IMR-90 (cell line): Measurements from ENCODE around the gene ARID4B. TPM values are rescaled to one million over a fixed set of nuclear protein-coding genes. Genes with fewer than 3 reads are reported as not detected.

Experiments
- ATAC-seq: fragments of 200-7000 bp; cut with Tn5 transposase; 2 replicates; pipeline ENCODE4 v1.9.1; 2020; ENCODE audit warnings: low read depth, mild to moderate bottlenecking, moderate library complexity
- BruUV-seq: library from RNA; stranded (reverse); fragments of 400-500 nt; replicated peaks from 2 replicates; lab custom pipeline; 2021; lab: Mats Ljungman, UMichigan
- CTCF ChIA-PET: fragments of 300-600 bp; formaldehyde crosslinking; extraction: SDS; loops from one replicate; lab custom pipeline; 2021; ENCODE audit warnings: antibody characterized with exemption; lab: Yijun Ruan, JAX
- POLR2A ChIA-PET: fragments of 300-600 bp; sonication (Branson Sonifier 250); formaldehyde crosslinking; loops from one replicate; lab custom pipeline; 2022; ENCODE audit warnings: antibody characterized with exemption; ENCODE audit not compliant: unreplicated experiment; lab: Charles Lee
- DNase-seq: peaks from one replicate; pipeline ENCODE4 v3.0.0; 2013
- H2AFZ ChIP-seq: replicated peaks from 2 replicates; pipeline ENCODE3; 2013; ENCODE audit warnings: low read length, mild to moderate bottlenecking; ENCODE audit not compliant: poor library complexity
- H2AK5ac ChIP-seq: 2 replicates; pipeline ENCODE4 v1.6.1; 2013; ENCODE audit warnings: low read depth, low read length, inconsistent platforms
- H2AK9ac ChIP-seq: replicated peaks from 2 replicates; pipeline ENCODE3; 2013; ENCODE audit warnings: mild to moderate bottlenecking, low read depth, low read length, moderate library complexity; ENCODE audit not compliant: poor library complexity
- H2BK120ac ChIP-seq: 2 replicates; pipeline ENCODE4 v1.6.1; 2013; ENCODE audit warnings: low read depth, low read length, inconsistent platforms
- H2BK15ac ChIP-seq: 3 replicates; pipeline ENCODE4 v1.6.1; 2013; ENCODE audit warnings: low read depth, low read length, inconsistent platforms
- H2BK20ac ChIP-seq: 2 replicates; pipeline ENCODE4 v1.6.1; 2013; ENCODE audit warnings: low read depth, mild to moderate bottlenecking, inconsistent platforms, low read length, moderate library complexity
- H2BK5ac ChIP-seq: 2 replicates; pipeline ENCODE4 v1.6.1; 2013; ENCODE audit warnings: mild to moderate bottlenecking, low read depth, low read length, inconsistent platforms; ENCODE audit not compliant: poor library complexity, severe bottlenecking
- H3K14ac ChIP-seq: replicated peaks from 2 replicates; pipeline ENCODE4 v1.6.1; 2013; ENCODE audit warnings: low read depth, low read length, inconsistent platforms
- H3K18ac ChIP-seq: 2 replicates; pipeline ENCODE4 v1.6.1; 2013; ENCODE audit warnings: low read depth, low read length, control low read depth
- H3K23ac ChIP-seq: 2 replicates; pipeline ENCODE4 v1.6.1; 2013; ENCODE audit warnings: low read depth, low read length, inconsistent platforms
- H3K27ac ChIP-seq: 2 replicates; pipeline ENCODE4 v1.5.1; 2013; ENCODE audit warnings: mild to moderate bottlenecking, control low read depth, low read length; ENCODE audit not compliant: insufficient read depth
- H3K27me3 ChIP-seq: 2 replicates; pipeline ENCODE4 v1.6.1; 2013; ENCODE audit warnings: low read length; ENCODE audit not compliant: control insufficient read depth, insufficient read depth
- H3K36me3 ChIP-seq: 2 replicates; pipeline ENCODE4 v1.6.1; 2013; ENCODE audit warnings: low read length, mixed read lengths; ENCODE audit not compliant: control insufficient read depth, insufficient read depth
- H3K4ac ChIP-seq: 2 replicates; pipeline ENCODE4 v1.6.1; 2013; ENCODE audit warnings: low read depth, low read length, inconsistent platforms
- H3K4me1 ChIP-seq: 2 replicates; pipeline ENCODE4 v1.6.1; 2013; ENCODE audit warnings: low read length, mixed read lengths; ENCODE audit not compliant: control insufficient read depth, insufficient read depth
- H3K4me2 ChIP-seq: 2 replicates; pipeline ENCODE4 v1.6.1; 2013; ENCODE audit warnings: low read depth, mild to moderate bottlenecking, control low read depth, low read length, moderate library complexity
- H3K4me3 ChIP-seq: 2 replicates; pipeline ENCODE4 v1.5.1; 2013; ENCODE audit warnings: low read depth, mild to moderate bottlenecking, control low read depth, low read length, moderate library complexity; ENCODE audit not compliant: insufficient read depth
- H3K56ac ChIP-seq: 2 replicates; pipeline ENCODE4 v1.6.1; 2013; ENCODE audit warnings: low read length, inconsistent platforms; ENCODE audit not compliant: insufficient read depth; ENCODE audit errors: extremely low read depth
- H3K79me1 ChIP-seq, 2 experiments: 2 replicates each; pipeline ENCODE4 v1.6.1; 2013; ENCODE audit warnings: low read length in 2 of 2, inconsistent platforms in 1 of 2, low read depth in 1 of 2
- H3K9ac ChIP-seq: 2 replicates; pipeline ENCODE4 v1.6.1; 2013; ENCODE audit warnings: low read depth, low read length, control low read depth
- H3K9me1 ChIP-seq: 2 replicates; pipeline ENCODE4 v1.6.1; 2013; ENCODE audit warnings: low read length, inconsistent platforms; ENCODE audit not compliant: insufficient read depth
- H3K9me3 ChIP-seq: 2 replicates; pipeline ENCODE4 v1.6.1; 2013; ENCODE audit warnings: low read length; ENCODE audit not compliant: control insufficient read depth, insufficient read depth
- H4K20me1 ChIP-seq: 2 replicates; pipeline ENCODE4 v1.6.1; 2013; ENCODE audit warnings: low read length, inconsistent platforms; ENCODE audit not compliant: insufficient read depth
- H4K5ac ChIP-seq: 2 replicates; pipeline ENCODE4 v1.6.1; 2013; ENCODE audit warnings: mild to moderate bottlenecking, low read depth, low read length, control low read depth
- H4K8ac ChIP-seq, 2 experiments: 2 replicates each; pipeline ENCODE4 v1.6.1; 2013; ENCODE audit warnings: low read depth in 2 of 2, low read length in 2 of 2, control low read depth in 1 of 2, inconsistent platforms in 1 of 2
- H4K91ac ChIP-seq: 2 replicates; pipeline ENCODE4 v1.6.1; 2013; ENCODE audit warnings: low read depth, low read length, inconsistent platforms; ENCODE audit not compliant: insufficient read depth
- BHLHE40 ChIP-seq: fragments of 150-350 bp; IDR thresholded peaks from 2 replicates; pipeline ENCODE4 v1.6.1; 2016; ENCODE audit warnings: mild to moderate bottlenecking, low read depth, low read length
- CHD1 ChIP-seq: IDR thresholded peaks from 2 replicates; pipeline ENCODE4 v1.6.1; 2012; ENCODE audit warnings: low read depth, low read length, improper control_type of control experiment
- FOS ChIP-seq: fragments of 150-350 bp; IDR thresholded peaks from 2 replicates; pipeline ENCODE4 v1.6.1; 2016; ENCODE audit warnings: low read depth, low read length
- MAFK ChIP-seq: IDR thresholded peaks from 2 replicates; pipeline ENCODE4 v1.6.1; 2012; ENCODE audit warnings: low read depth, low read length, improper control_type of control experiment
- MXI1 ChIP-seq: IDR thresholded peaks from 2 replicates; pipeline ENCODE4 v1.6.1; 2012; ENCODE audit warnings: low read depth, mild to moderate bottlenecking, low read length, moderate library complexity, borderline replicate concordance
- NFE2L2 ChIP-seq: fragments of 150-350 bp; IDR thresholded peaks from 2 replicates; pipeline ENCODE4 v1.6.1; 2016; ENCODE audit warnings: low read depth, mild to moderate bottlenecking, low read length
- RCOR1 ChIP-seq: IDR thresholded peaks from 2 replicates; pipeline ENCODE4 v1.6.1; 2012; ENCODE audit warnings: mild to moderate bottlenecking, low read length, improper control_type of control experiment; ENCODE audit not compliant: insufficient replicate concordance
- RFX5 ChIP-seq: IDR thresholded peaks from 2 replicates; pipeline ENCODE4 v1.8.0; 2012; ENCODE audit warnings: low read depth, mild to moderate bottlenecking, low read length, moderate library complexity
- WGBS, 2 experiments: methylation state at CpG; one replicate each; pipeline versions ENCODE4 v1.1.5 to v1.1.7; 2013; ENCODE audit warnings: missing lambda C conversion rate in 2 of 2; ENCODE audit not compliant: insufficient read length in 1 of 2; ENCODE audit errors: extremely low coverage in 2 of 2; 5-methylcytosine and 5-hydroxymethylcytosine counted together
- dilution Hi-C: fragments of 300-500 bp; cut with HindIII; formaldehyde crosslinking; loops from one replicate; pipeline ENCODE4 v1.14.3; 2018; ENCODE audit warnings: low sequenced_read_pairs; ENCODE audit not compliant: unreplicated experiment
- in situ Hi-C: fragments of 300-500 bp; cut with MboI; formaldehyde crosslinking; loops from 3 replicates; pipeline ENCODE4 v1.14.3; 2019; ENCODE audit warnings: low sequenced_read_pairs, inconsistent platforms, mixed read lengths
- intact Hi-C: fragments of 100-400 bp; cut with micrococcal nuclease; formaldehyde crosslinking; loops from 2 replicates; pipeline ENCODE4 v1.10.0; 2022
- polyA plus RNA-seq, 3 experiments: library from polyadenylated mRNA; depleted of rRNA; stranded (reverse); fragments of >200 nt; gene quantifications; 2 replicates each; pipeline ENCODE4 v1.2.3, GENCODE V29; 2012; ENCODE audit warnings: low replicate concordance in 1 of 3
- total RNA-seq: library from RNA; depleted of rRNA; stranded (reverse); fragments of >200 nt; gene quantifications from 2 replicates; pipeline ENCODE4 v1.2.3, GENCODE V29; 2012
- TF ChIP-seq, protein P1 (sequence below): fragments of 150-350 bp; IDR thresholded peaks from 2 replicates; pipeline ENCODE4 v1.6.1; 2016; ENCODE audit warnings: low read depth, mild to moderate bottlenecking, low read length, moderate library complexity, borderline replicate concordance
- TF ChIP-seq, protein P2 (sequence below): conservative IDR thresholded peaks from 2 replicates; pipeline ENCODE4 v1.5.1; 2012; ENCODE audit warnings: mild to moderate bottlenecking, low read depth, low read length, improper control_type of control experiment
- TF ChIP-seq, protein P3 (sequence below): fragments of 150-350 bp; IDR thresholded peaks from 2 replicates; pipeline ENCODE4 v1.6.1; 2017; ENCODE audit warnings: mild to moderate bottlenecking, antibody characterized with exemption, low read length, low read depth

Gene ARID4B
- total and polyA plus RNA-seq, 2 of the 4 experiments (the other 2 are of a cell fraction), result 8.5 to 16.0 TPM

DNA sequence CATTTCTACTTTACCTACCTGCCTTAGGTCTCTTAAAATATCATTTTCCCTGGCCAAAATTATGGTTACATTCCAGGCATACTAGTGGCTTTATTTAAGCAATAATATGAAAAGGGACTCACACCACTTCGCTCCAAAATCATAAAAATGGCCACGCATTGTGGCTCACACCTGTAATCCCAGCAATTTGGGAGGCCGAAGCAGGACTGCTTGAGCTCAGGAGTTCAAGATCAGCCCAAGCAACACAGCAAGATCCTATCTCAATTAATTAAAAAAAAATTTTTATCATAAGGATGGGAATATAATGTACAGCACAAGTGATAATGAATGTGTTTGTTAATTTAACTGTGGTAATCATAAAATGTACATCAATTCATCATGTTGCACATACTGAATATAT, 65.4 kb downstream of the ARID4B start:
- H2BK20ac ChIP-seq, result no peak overlapping the region
- H3K56ac ChIP-seq, result no peak overlapping the region
- H4K91ac ChIP-seq, result no peak overlapping the region
- peaks cover 27 to 60% of the 10 kb centered on the region in 2 experiments for H3K79me1 ChIP-seq
- no peak overlapping the region for H3K4me3 ChIP-seq
- no peak overlapping the region for H3K4me2 ChIP-seq
- H3K27ac ChIP-seq, result no peak overlapping the region
- H3K9me3 ChIP-seq, result no peaks in the 10 kb centered on the region
- H3K4me1 ChIP-seq, result no peaks in the 10 kb centered on the region
- no peak overlapping the region for H4K8ac ChIP-seq
- 100% methylated on average over 2 of the region's 3 CpGs; no CpG with 5 or more reads in 1 of the 2 experiments for WGBS, 2 experiments
- H4K20me1 ChIP-seq, result peaks cover 65% of the 10 kb centered on the region
- ATAC-seq (no peak), DNase-seq (no peak)
- no peak overlapping the region for H3K9ac ChIP-seq
- H2BK120ac ChIP-seq, result no peak overlapping the region
- no TSS peak for BruUV-seq
- no peak overlapping the region for H2AK5ac ChIP-seq
- intact Hi-C loops, result no loop called here
- in situ Hi-C loops, result no loop called here
- dilution Hi-C loops, result no loop called here
- CTCF ChIA-PET, result no interaction called here
- no peak overlapping the region for H2BK15ac ChIP-seq
- H3K27me3 ChIP-seq, result no peaks in the 10 kb centered on the region
- POLR2A ChIA-PET, result no interaction called here
- no peak overlapping the region for H3K23ac ChIP-seq
- H2BK5ac ChIP-seq, result no peak overlapping the region
- no peak overlapping the region for H3K18ac ChIP-seq
- no peak overlapping the region for H4K5ac ChIP-seq
- H3K14ac ChIP-seq, result no peak overlapping the region
- TF ChIP-seq RFX5 (no peak), CHD1 (no peak), NFE2L2 (no peak), MXI1 (no peak), FOS (no peak), MAFK (no peak), RCOR1 (no peak), BHLHE40 (no peak)
- TF ChIP-seq, protein P1, sequence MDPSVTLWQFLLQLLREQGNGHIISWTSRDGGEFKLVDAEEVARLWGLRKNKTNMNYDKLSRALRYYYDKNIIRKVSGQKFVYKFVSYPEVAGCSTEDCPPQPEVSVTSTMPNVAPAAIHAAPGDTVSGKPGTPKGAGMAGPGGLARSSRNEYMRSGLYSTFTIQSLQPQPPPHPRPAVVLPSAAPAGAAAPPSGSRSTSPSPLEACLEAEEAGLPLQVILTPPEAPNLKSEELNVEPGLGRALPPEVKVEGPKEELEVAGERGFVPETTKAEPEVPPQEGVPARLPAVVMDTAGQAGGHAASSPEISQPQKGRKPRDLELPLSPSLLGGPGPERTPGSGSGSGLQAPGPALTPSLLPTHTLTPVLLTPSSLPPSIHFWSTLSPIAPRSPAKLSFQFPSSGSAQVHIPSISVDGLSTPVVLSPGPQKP, result no peak
- TF ChIP-seq, protein P2, sequence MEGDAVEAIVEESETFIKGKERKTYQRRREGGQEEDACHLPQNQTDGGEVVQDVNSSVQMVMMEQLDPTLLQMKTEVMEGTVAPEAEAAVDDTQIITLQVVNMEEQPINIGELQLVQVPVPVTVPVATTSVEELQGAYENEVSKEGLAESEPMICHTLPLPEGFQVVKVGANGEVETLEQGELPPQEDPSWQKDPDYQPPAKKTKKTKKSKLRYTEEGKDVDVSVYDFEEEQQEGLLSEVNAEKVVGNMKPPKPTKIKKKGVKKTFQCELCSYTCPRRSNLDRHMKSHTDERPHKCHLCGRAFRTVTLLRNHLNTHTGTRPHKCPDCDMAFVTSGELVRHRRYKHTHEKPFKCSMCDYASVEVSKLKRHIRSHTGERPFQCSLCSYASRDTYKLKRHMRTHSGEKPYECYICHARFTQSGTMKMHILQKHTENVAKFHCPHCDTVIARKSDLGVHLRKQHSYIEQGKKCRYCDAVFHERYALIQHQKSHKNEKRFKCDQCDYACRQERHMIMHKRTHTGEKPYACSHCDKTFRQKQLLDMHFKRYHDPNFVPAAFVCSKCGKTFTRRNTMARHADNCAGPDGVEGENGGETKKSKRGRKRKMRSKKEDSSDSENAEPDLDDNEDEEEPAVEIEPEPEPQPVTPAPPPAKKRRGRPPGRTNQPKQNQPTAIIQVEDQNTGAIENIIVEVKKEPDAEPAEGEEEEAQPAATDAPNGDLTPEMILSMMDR, result no peak
- TF ChIP-seq, protein P3, sequence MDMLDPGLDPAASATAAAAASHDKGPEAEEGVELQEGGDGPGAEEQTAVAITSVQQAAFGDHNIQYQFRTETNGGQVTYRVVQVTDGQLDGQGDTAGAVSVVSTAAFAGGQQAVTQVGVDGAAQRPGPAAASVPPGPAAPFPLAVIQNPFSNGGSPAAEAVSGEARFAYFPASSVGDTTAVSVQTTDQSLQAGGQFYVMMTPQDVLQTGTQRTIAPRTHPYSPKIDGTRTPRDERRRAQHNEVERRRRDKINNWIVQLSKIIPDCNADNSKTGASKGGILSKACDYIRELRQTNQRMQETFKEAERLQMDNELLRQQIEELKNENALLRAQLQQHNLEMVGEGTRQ, result no peak
- H3K36me3 ChIP-seq, result peaks cover 6% of the 10 kb centered on the region
- H3K4ac ChIP-seq, result no peak overlapping the region
- H2AFZ ChIP-seq, result no peak overlapping the region
- peaks cover 13% of the 10 kb centered on the region for H3K9me1 ChIP-seq
- H2AK9ac ChIP-seq, result no peak overlapping the region
